Left ventricle myocardium inferior (tissue), 1 donor: ENCODE data around the gene B3GNT8. TPM values are rescaled to one million over a fixed set of nuclear protein-coding genes. Genes with fewer than 3 reads are reported as not detected.

ENCODE experiments used
- DNase-seq: peaks from one replicate; pipeline ENCODE4 v3.0.0-alpha.2; 2020
- H3K27ac ChIP-seq: fragments of 200-600 bp; replicated peaks from 2 replicates; pipeline ENCODE4 v1.8.0; 2021
- H3K27me3 ChIP-seq: fragments of 200-600 bp; 2 replicates; pipeline ENCODE4 v1.8.0; 2021; ENCODE audit warnings: low read depth
- H3K36me3 ChIP-seq: fragments of 200-600 bp; 2 replicates; pipeline ENCODE4 v1.8.0; 2021
- H3K4me1 ChIP-seq: fragments of 200-600 bp; 2 replicates; pipeline ENCODE4 v1.8.0; 2021
- H3K4me3 ChIP-seq: fragments of 200-600 bp; 2 replicates; pipeline ENCODE4 v1.8.0; 2021; ENCODE audit warnings: mild to moderate bottlenecking, moderate library complexity
- H3K9me3 ChIP-seq: fragments of 200-600 bp; replicated peaks from 2 replicates; pipeline ENCODE4 v1.8.0; 2021
- CTCF ChIP-seq: fragments of 200-600 bp; IDR thresholded peaks from 2 replicates; pipeline ENCODE4 v1.8.0; 2021; ENCODE audit warnings: antibody characterized with exemption, mild to moderate bottlenecking, borderline replicate concordance
- intact Hi-C: fragments of 100-400 bp; cut with micrococcal nuclease; formaldehyde crosslinking; loops from one replicate; pipeline ENCODE4 v1.11.0; 2022
- total RNA-seq: library from RNA; stranded (reverse); fragmentation: NEBNext Ultra II Directional; extraction: Animal tissue kit (Norgen Biotek cat#: 25700); gene quantifications from one replicate; pipeline ENCODE4 v1.2.1, GENCODE V29; 2021
- donor health status: DM: no; HTN: yes; CAD: no; lungs with severe emphysema.

B3GNT8 gene
- total RNA-seq, 1 donor from 2014 or later, result 10.3 TPM

DNA sequence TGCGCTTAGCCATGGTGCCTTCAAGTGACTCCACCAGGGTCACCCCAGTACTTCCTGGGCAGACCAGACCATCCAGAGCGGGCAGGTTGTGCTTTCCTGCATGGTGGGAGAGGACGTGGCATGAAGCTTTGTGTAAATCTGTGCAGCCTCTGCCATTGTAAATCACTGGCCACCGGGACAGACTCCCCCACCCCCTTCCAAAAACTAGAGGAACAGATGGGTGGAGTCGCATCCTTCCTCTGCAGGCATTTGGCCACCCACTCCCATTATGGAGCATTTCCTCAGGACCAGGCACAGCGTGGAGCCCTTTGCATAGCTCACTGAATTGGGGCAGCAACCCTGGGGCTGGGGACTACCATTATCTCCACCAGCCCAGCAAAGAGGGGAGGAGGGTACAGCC is 21.4 kb downstream of the B3GNT8 start:
- peaks cover 98% of the 10 kb centered on the region for H3K4me1 ChIP-seq
- no peaks in the 10 kb centered on the region for H3K9me3 ChIP-seq
- no peaks in the 10 kb centered on the region for H3K36me3 ChIP-seq
- no peak overlapping the region for H3K4me3 ChIP-seq
- TF ChIP-seq CTCF, result no peak
- peak; percentile 26 for DNase-seq
- peak overlapping the region; percentile 87 for H3K27ac ChIP-seq
- H3K27me3 ChIP-seq, result no peaks in the 10 kb centered on the region
- intact Hi-C loops, result no loop called here

DNA sequence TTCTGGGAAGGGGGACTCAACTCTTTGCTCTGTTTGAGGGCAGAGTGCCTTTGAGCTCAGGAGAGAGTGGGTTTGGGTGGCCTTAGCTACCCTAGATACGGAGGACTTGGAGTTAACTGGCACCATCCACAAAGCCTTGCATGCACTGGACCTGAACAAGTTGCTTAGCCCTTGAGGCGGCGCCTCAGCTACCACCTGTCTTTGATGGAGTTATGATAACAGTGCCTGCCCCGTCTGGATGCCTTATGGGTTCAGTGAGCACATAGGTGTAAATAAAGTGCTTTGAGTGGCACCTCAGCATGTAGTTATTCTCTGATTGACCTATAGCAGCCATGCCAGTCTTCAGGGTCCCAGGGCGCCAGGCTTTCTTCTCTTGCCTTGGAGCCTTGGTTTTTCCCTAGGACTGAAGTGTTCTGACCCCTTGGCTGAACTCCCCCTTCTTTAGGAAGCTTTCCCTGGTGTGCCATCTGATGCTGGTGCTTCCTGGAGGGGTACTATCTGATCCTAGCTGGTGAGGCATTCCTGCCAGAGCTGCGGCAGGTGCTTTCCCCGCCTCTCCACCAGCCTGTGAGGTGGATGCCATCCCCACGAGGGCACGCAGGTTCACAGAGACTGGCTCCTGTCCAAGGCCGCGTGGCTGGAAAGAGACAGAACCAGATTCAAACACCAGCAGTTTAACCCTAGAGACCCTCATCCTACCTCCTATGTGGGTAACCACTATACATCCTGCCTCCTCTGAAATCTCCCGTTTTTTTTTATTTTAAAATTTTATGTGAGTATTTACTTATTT is 23.8 kb downstream of the B3GNT8 start:
- no peak for TF ChIP-seq CTCF
- intact Hi-C loops, result no loop called here
- no peaks in the 10 kb centered on the region for H3K9me3 ChIP-seq
- H3K27ac ChIP-seq, result peak overlapping the region; percentile 87
- no peaks in the 10 kb centered on the region for H3K27me3 ChIP-seq
- no peak for DNase-seq
- peaks cover 98% of the 10 kb centered on the region for H3K4me1 ChIP-seq
- no peak overlapping the region for H3K4me3 ChIP-seq
- H3K36me3 ChIP-seq, result peaks cover 5% of the 10 kb centered on the region

DNA sequence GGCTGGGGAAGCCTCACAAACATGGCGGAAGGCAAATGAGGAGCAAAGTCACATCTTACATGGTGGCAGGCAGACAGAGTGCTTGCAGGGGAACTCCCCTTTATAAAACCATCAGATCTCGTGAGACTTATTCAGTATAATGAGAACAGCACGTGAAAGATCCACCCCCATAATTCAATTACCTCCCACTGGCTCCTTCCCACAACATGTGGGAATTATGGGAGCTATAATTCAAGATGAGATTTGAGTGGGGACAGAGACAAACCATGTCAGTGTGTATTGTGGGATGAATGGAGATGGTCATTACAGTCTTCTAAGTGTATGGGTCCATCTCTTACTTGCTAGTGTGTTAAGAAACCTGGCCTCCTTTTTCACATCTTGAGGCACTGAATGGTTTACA is 25.2 kb downstream of the B3GNT8 start:
- Histone ChIP-seq H3K4me1 (peaks cover 93% of the 10 kb centered on the region), H3K4me3 (no peak overlapping the region), H3K27me3 (no peaks in the 10 kb centered on the region), H3K9me3 (no peaks in the 10 kb centered on the region), H3K36me3 (peaks cover 5% of the 10 kb centered on the region), H3K27ac (peak overlapping the region; percentile 87)
- no peak for TF ChIP-seq CTCF
- intact Hi-C loops, result no loop called here
- DNase-seq, result no peak

GRCh38 chr19:41401483-41401882 is 25.7 kb downstream of the B3GNT8 start:
- intact Hi-C loops, result no loop called here
- TF ChIP-seq CTCF, result no peak
- peaks cover 5% of the 10 kb centered on the region for H3K36me3 ChIP-seq
- H3K27me3 ChIP-seq, result no peaks in the 10 kb centered on the region
- H3K4me1 ChIP-seq, result peaks cover 93% of the 10 kb centered on the region
- H3K27ac ChIP-seq, result peak overlapping the region; percentile 87
- no peaks in the 10 kb centered on the region for H3K9me3 ChIP-seq
- H3K4me3 ChIP-seq, result no peak overlapping the region
- no peak for DNase-seq

DNA sequence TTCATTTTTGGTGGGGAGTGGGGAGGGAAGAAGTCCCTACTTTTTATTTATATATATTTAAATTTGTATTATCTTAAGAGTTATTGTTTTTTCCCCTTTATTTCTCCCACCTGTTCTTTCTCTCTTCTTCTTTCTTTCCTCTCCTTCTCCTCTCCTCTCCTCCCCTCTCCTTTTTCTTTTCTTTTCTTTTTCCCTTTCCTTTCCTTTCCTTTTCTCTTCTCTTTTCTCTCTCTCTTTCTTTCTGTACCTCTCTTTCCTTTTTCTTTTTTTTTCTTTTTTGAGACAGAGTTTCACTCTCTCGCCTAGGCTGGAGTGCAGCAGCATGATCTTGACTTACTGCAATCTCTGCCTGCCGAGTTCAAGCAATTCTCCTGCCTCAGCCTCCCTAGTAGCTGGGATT is 27.6 kb downstream of the B3GNT8 start:
- no peak for DNase-seq
- Histone ChIP-seq H3K4me3 (no peak overlapping the region), H3K36me3 (peaks cover 5% of the 10 kb centered on the region), H3K4me1 (peaks cover 83% of the 10 kb centered on the region), H3K27ac (peak overlapping the region; percentile 96), H3K27me3 (no peaks in the 10 kb centered on the region), H3K9me3 (no peaks in the 10 kb centered on the region)
- intact Hi-C loops, result no loop called here
- TF ChIP-seq CTCF, result no peak
